Measurements from ENCODE around the gene CSNK1E. TPM values are rescaled to one million over a fixed set of nuclear protein-coding genes. Genes with fewer than 3 reads are reported as not detected.
A peak's percentile ranks its signal among the peaks of the same experiment; 100 is the strongest.

The CSNK1E gene
- total RNA-seq, 1 experiment from 2014 or later = 129 TPM

DNA sequence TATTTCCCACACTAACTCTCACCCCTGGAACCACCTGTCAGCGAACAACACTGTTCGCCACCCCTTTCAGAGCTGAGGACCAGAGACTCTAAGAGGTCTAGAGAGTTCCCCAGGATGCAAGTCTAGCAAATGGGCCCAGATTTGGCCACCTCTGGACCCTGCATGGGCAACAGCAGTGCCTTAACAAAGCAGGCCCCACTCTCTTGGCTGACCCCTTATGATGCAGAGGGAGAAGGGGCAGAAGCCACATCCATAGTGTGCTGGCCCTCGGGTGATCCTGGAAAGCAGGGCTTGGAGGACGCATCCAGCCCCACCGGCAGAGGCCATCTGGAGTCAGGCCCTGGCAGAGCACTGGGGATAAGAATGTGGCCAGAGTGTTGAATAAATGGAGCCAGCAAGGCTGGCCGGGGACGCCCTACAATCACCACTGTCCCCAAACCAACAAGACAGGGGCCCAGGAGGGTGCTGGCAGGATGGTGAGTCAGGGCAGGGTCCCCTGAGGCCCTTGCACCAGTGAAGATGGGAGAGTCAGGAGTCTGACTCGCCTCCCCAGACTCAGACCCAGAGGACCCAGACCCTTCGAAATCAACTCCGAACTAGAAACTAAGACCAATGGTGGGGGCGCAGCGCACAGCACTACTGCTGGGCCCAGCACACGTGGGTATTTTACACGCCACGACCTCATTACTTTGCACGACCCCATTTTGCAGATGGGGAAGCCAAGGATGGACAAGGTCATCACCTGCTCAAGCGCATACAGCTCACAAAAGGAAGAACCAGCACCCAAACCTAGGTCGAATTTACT lies 6.5 kb downstream of the CSNK1E start:
- in situ Hi-C loops (cut with HindIII; ENCODE audit: low sequenced_read_pairs) = no loop called here
- DNase-seq (ENCODE audit: low spot score) = peak; percentile 62

GRCh38 chr22:38309614-38310517 lies 7.4 kb downstream of the CSNK1E start:
- DNase-seq (ENCODE audit: low spot score) = peak; percentile 19
- in situ Hi-C loops (cut with HindIII; ENCODE audit: low sequenced_read_pairs) = no loop called here

DNA sequence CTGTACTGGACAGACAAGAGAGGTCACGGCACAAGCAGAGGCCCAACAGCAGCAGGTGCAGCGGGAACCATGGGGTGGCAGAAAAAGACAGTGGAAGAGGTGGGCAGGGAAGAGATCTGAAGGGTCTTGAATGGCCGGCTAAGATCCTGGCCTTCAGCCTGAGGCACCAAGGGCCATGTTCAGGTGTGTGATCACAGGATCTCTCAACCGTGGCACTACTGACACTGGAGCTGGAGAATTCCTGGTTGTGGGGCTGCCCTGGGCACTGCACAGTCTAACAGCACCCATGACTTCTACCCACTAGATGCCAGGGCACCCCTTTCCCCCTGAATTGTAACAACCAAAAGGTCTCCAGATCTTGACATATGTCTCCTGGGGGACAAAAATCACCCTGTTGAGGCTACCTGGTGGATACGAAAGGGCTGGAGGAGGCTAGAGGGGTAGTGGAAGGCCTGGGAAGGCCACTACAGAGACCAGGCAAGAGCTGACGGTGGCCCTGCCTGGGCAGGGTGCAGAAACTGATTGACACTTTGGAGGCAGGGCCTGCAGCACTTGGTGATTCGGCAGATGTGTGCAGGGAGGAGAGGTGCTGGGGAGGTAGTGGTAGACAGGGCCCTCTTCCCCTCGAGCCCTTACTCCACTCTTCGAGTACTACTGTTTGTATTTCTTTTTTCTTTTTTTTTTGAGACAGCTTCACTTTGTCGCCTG lies 8.3 kb downstream of the CSNK1E start:
- in situ Hi-C loops (cut with HindIII; ENCODE audit: low sequenced_read_pairs) = no loop called here
- no peak for DNase-seq (ENCODE audit: low spot score)

DNA sequence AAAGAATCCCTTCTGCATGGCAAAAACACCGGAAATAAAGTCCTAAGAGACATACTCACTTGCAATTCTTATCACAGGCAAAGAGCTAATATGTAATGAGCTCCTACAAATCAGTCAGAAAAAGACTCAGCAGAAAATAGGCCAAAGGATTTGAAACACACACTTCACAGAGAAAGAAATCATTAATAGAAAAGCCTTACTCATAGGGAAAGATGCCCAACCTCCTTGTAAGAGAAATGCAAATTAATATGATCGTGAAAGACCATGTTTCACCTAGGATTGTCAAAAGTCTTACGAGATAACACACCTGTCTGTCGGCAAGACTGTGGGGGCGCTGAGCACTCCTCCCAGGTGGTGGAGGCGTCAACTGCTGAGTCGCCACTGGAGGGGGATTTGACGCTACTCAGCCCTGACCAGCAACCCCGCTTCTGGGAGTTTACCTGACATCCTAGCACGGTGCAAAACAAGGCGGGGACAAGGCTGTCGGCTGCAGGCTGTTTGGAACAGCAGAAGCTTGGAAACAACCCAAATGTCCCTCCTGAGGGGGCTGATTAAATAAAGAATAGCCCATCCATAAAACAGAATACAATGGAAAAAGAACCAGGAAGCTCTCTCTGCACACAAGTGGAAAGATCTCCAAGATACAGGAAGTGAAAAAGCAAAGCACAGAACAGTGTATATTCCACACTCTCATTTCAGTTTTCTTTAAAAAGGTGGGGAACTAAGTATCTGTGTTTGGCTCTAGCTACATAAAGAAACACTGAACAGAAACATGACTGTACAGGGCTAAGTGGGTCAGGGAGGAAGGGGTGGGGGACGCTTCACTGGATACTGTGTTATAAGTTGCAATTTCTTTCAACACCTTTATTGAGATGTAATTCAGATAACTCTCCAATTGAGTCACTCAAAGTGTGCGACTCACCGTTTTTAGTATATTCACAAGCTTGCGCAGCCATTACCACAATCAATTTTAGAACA lies 11.5 kb downstream of the CSNK1E start:
- in situ Hi-C loops (cut with HindIII; ENCODE audit: low sequenced_read_pairs) = no loop called here
- DNase-seq (ENCODE audit: low spot score) = peak; percentile 49

GRCh38 chr22:38304526-38304925 lies 12.7 kb downstream of the CSNK1E start:
- no peak for DNase-seq (ENCODE audit: low spot score)
- in situ Hi-C loops (cut with HindIII; ENCODE audit: low sequenced_read_pairs) = no loop called here

GRCh38 chr22:38303974-38304373 lies 13.3 kb downstream of the CSNK1E start:
- in situ Hi-C loops (cut with HindIII; ENCODE audit: low sequenced_read_pairs) = no loop called here

GRCh38 chr22:38302906-38303305 lies 14.3 kb downstream of the CSNK1E start:
- DNase-seq (ENCODE audit: low spot score) = no peak
- in situ Hi-C loops (cut with HindIII; ENCODE audit: low sequenced_read_pairs) = no loop called here

More at GRCh38 chr22:38303974-38304373, 13.3 kb downstream of the CSNK1E start:
- DNase-seq (ENCODE audit: low spot score) = no peak

- in situ Hi-C loops (cut with HindIII; ENCODE audit: low sequenced_read_pairs) = no loop called here
- DNase-seq (ENCODE audit: low spot score) = no peak
These were observed 16.3 kb downstream of the CSNK1E start for GRCh38 chr22:38300946-38301345.

GRCh38 chr22:38300197-38300945 lies 16.9 kb downstream of the CSNK1E start:
- DNase-seq (ENCODE audit: low spot score) = no peak
- in situ Hi-C loops (cut with HindIII; ENCODE audit: low sequenced_read_pairs) = no loop called here

GRCh38 chr22:38299770-38300102 lies 17.5 kb downstream of the CSNK1E start:
- in situ Hi-C loops (cut with HindIII; ENCODE audit: low sequenced_read_pairs) = no loop called here
- peak; percentile 40 for DNase-seq (ENCODE audit: low spot score)

DNA sequence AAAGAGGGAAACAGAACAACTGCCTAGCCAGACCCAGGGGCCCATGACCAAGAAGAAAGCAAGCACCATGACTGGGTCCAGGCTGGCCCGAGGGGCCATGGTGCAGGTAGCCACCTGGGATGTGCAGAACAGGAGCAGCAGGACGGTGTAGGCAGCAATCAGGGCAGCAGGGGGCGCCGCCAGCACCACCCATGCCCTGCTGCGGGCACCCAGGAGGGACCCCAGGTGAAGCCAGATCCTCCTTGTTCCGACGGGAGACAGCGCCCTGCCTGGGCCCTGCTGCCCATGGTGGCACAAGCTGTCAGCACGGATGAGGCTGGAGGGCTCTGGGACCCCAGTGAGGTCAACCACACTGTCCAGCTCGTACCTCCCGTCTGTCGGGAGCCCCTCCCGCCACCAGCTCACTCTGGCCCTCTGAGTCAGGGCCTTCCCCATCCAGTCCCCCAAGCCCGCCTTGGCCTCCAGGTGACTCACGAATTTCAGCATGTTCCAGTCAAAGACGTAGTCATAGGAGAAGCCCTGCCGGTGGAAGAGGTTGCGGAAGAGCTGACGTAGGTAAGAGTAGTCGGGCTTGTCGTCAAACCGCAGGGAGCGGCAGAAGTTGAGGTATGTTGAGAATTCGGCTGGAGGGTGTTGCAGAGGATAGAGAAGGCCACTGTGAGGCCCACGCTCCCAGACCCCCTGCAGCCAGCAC lies 18.8 kb downstream of the CSNK1E start:
- DNase-seq (ENCODE audit: low spot score) = no peak
- in situ Hi-C loops (cut with HindIII; ENCODE audit: low sequenced_read_pairs) = no loop called here

GRCh38 chr22:38296372-38296771 lies 20.9 kb downstream of the CSNK1E start:
- in situ Hi-C loops (cut with HindIII; ENCODE audit: low sequenced_read_pairs) = no loop called here
- DNase-seq (ENCODE audit: low spot score) = no peak

GRCh38 chr22:38295863-38296262 lies 21.4 kb downstream of the CSNK1E start:
- in situ Hi-C loops (cut with HindIII; ENCODE audit: low sequenced_read_pairs) = no loop called here

DNA sequence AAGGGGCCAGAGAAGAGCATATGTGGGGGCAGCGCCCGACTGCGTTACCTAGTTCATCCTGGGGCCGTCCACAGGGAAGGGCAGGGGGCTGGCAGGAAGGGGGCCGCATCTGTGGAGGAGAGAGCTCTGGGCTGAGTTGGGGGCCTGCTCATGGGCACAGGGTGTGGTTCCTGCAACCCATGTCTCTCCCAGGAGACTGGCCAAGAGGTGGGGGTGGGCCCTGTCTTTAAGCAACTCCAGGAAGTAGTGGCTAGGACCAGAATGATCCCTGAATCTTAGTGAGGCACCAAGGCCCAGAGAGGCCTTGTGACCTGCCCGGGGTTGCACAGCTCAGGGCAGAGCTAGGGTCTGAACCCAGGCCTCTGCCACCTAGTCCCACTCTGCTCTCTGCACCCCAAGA lies 21.9 kb downstream of the CSNK1E start:
- in situ Hi-C loops (cut with HindIII; ENCODE audit: low sequenced_read_pairs) = no loop called here
- DNase-seq (ENCODE audit: low spot score) = no peak

More at GRCh38 chr22:38295863-38296262, 21.4 kb downstream of the CSNK1E start:
- no peak for DNase-seq (ENCODE audit: low spot score)

- in situ Hi-C loops (cut with HindIII; ENCODE audit: low sequenced_read_pairs) = no loop called here
- no peak for DNase-seq (ENCODE audit: low spot score)
These were observed 23.0 kb downstream of the CSNK1E start for GRCh38 chr22:38294193-38294592.

DNA sequence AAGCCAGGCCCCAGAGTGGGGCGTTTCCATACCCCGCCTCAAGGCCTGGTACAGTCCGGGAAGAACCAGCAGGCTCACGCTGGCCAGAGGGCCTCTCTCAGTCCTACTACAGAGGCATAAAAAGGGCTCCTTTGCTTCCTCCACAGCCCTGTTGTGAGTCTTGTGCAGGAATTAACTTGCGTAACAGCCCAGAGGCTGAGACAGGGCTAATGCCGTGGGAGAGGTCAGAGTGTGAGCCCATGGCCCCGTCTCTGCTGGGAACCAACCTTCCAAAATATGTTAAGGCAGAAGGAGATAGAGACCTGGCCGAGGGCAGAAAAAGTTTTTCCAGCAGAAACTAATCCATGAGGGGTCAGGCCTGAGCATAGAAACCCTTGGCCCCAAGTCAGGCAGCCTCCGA lies 24.5 kb downstream of the CSNK1E start:
- in situ Hi-C loops (cut with HindIII; ENCODE audit: low sequenced_read_pairs) = no loop called here
- DNase-seq (ENCODE audit: low spot score) = no peak

- DNase-seq (ENCODE audit: low spot score) = no peak
- in situ Hi-C loops (cut with HindIII; ENCODE audit: low sequenced_read_pairs) = no loop called here
These were observed 25.9 kb downstream of the CSNK1E start for GRCh38 chr22:38291201-38291777.
